GM18505 (cell line): Measurements from ENCODE around the gene WWTR1.
A peak's percentile ranks its signal among the peaks of the same experiment; 100 is the strongest.

ENCODE experiments used
- ATAC-seq: cut with Tn5 transposase; IDR thresholded peaks from one replicate; pipeline ENCODE4 v1.9.1; 2021; ENCODE audit not compliant: unreplicated experiment
- POLR2A ChIP-seq: IDR thresholded peaks from 4 replicates; pipeline ENCODE4 v1.6.1; 2011; ENCODE audit warnings: borderline replicate concordance; ENCODE audit not compliant: insufficient read depth, insufficient read length; ENCODE audit errors: extremely low read depth

Gene WWTR1

GRCh38 chr3:149586871-149587270, 71.0 kb downstream of the WWTR1 start:
- no peak for ATAC-seq

GRCh38 chr3:149585401-149585726, 72.5 kb downstream of the WWTR1 start:
- no peak for TF ChIP-seq POLR2A
- ATAC-seq: peak; percentile 91

More at GRCh38 chr3:149586871-149587270, 71.0 kb downstream of the WWTR1 start:
- no peak for TF ChIP-seq POLR2A

GRCh38 chr3:149583921-149584635, 73.7 kb downstream of the WWTR1 start:
- no peak for TF ChIP-seq POLR2A
- no peak for ATAC-seq

GRCh38 chr3:149582395-149582794, 75.4 kb downstream of the WWTR1 start:
- no peak for ATAC-seq
- TF ChIP-seq POLR2A: no peak

- TF ChIP-seq POLR2A: no peak
- no peak for ATAC-seq
Observed at GRCh38 chr3:149581681-149582370, 76.0 kb downstream of the WWTR1 start.

- ATAC-seq: no peak
- TF ChIP-seq POLR2A: no peak
Observed at GRCh38 chr3:149581248-149581647, 76.6 kb downstream of the WWTR1 start.

GRCh38 chr3:149579838-149580542, 77.8 kb downstream of the WWTR1 start:
- no peak for TF ChIP-seq POLR2A
- ATAC-seq: peak; percentile 43

- ATAC-seq: no peak
- no peak for TF ChIP-seq POLR2A
Observed at GRCh38 chr3:149579161-149579560, 78.7 kb downstream of the WWTR1 start.

GRCh38 chr3:149577801-149578200, 80.0 kb downstream of the WWTR1 start:
- TF ChIP-seq POLR2A: no peak
- no peak for ATAC-seq

- TF ChIP-seq POLR2A: no peak
- ATAC-seq: no peak
Observed at GRCh38 chr3:149575961-149576564, 81.8 kb downstream of the WWTR1 start.

GRCh38 chr3:149575213-149575960, 82.4 kb downstream of the WWTR1 start:
- no peak for ATAC-seq
- no peak for TF ChIP-seq POLR2A

- no peak for ATAC-seq
- no peak for TF ChIP-seq POLR2A
Observed at GRCh38 chr3:149572796-149573414, 84.9 kb downstream of the WWTR1 start.
